Mesenchymal stem cell (in vitro differentiated cells and primary cell): ENCODE data around the gene PCDHGB4.
"Not testable (repeated sequence)": the region's sequence is repeated elsewhere in the genome, so short reads cannot be mapped to it uniquely, and the experiment has no call there.

Experiments used
- DNase-seq: peaks from one replicate; pipeline ENCODE4 v3.0.0-alpha.2; 2013
- H2AFZ ChIP-seq: one replicate; pipeline ENCODE4 v1.6.1; 2013; ENCODE audit warnings: low read depth, mild to moderate bottlenecking, control low read depth, inconsistent platforms, low read length, moderate library complexity
- H2AK5ac ChIP-seq: 2 replicates; pipeline ENCODE4 v1.6.1; 2013; ENCODE audit warnings: low read length, moderate library complexity, mild to moderate bottlenecking, inconsistent platforms; ENCODE audit not compliant: severe bottlenecking
- H2BK120ac ChIP-seq: one replicate; pipeline ENCODE4 v1.6.1; 2013; ENCODE audit warnings: low read depth, mild to moderate bottlenecking, inconsistent platforms, low read length, moderate library complexity
- H2BK12ac ChIP-seq, 2 experiments: one replicate each; pipeline ENCODE4 v1.6.1; 2013; ENCODE audit warnings: inconsistent platforms in 2 of 2, low read length in 2 of 2, mild to moderate bottlenecking in 2 of 2, moderate library complexity in 2 of 2, control low read depth in 1 of 2
- H2BK15ac ChIP-seq: one replicate; pipeline ENCODE4 v1.6.1; 2013; ENCODE audit warnings: mild to moderate bottlenecking, low read depth, inconsistent platforms; ENCODE audit not compliant: poor library complexity, severe bottlenecking
- H2BK5ac ChIP-seq: 2 replicates; pipeline ENCODE4 v1.6.1; 2013; ENCODE audit warnings: low read depth, mild to moderate bottlenecking, low read length, control low read depth, inconsistent platforms; ENCODE audit not compliant: poor library complexity, severe bottlenecking
- H3K14ac ChIP-seq, 2 experiments: one replicate each; pipeline ENCODE4 v1.6.1; 2013; ENCODE audit warnings: inconsistent platforms in 2 of 2, low read length in 2 of 2, control low read depth in 1 of 2, mild to moderate bottlenecking in 1 of 2, moderate library complexity in 1 of 2
- H3K18ac ChIP-seq, 2 experiments: one replicate each; pipeline ENCODE4 v1.6.1; 2013; ENCODE audit warnings: inconsistent platforms in 2 of 2, low read length in 2 of 2, control low read depth in 1 of 2, low read depth in 1 of 2, mild to moderate bottlenecking in 1 of 2
- H3K23ac ChIP-seq, 2 experiments: one replicate each; pipeline ENCODE4 v1.6.1; 2013; ENCODE audit warnings: inconsistent platforms in 2 of 2, low read length in 2 of 2, mild to moderate bottlenecking in 2 of 2, moderate library complexity in 2 of 2, control low read depth in 1 of 2
- H3K27ac ChIP-seq: 2 replicates; pipeline ENCODE4 v1.5.1; 2013; ENCODE audit warnings: mild to moderate bottlenecking, moderate library complexity, low read length, control low read depth, inconsistent platforms; ENCODE audit not compliant: poor library complexity, severe bottlenecking
- H3K27me3 ChIP-seq, 2 experiments: 2 replicates each; pipeline versions ENCODE4 v1.6.1 to v1.7.0; 2013; ENCODE audit warnings: low read length in 2 of 2, mild to moderate bottlenecking in 2 of 2, moderate library complexity in 2 of 2, control low read depth in 1 of 2, inconsistent platforms in 1 of 2; ENCODE audit not compliant: control insufficient read depth in 1 of 2, insufficient read depth in 1 of 2
- H3K36me3 ChIP-seq, 2 experiments: 2 replicates each; pipeline versions ENCODE4 v1.6.1 to v1.7.0; 2013; ENCODE audit warnings: low read length in 2 of 2, control low read depth in 1 of 2, inconsistent platforms in 1 of 2, low read depth in 1 of 2, mild to moderate bottlenecking in 1 of 2; ENCODE audit not compliant: insufficient read depth in 2 of 2, control insufficient read depth in 1 of 2
- H3K4ac ChIP-seq, 2 experiments: one replicate each; pipeline ENCODE4 v1.6.1; 2013; ENCODE audit warnings: inconsistent platforms in 2 of 2, low read length in 2 of 2, mild to moderate bottlenecking in 2 of 2, moderate library complexity in 2 of 2, control low read depth in 1 of 2, low read depth in 1 of 2
- H3K4me1 ChIP-seq: 2 replicates; pipeline ENCODE4 v1.6.1; 2013; ENCODE audit warnings: low read depth, low read length, control low read depth; ENCODE audit not compliant: control insufficient read depth, insufficient read depth
- H3K4me2 ChIP-seq: 2 replicates; pipeline ENCODE4 v1.6.1; 2013; ENCODE audit warnings: low read length, mild to moderate bottlenecking, inconsistent platforms; ENCODE audit not compliant: poor library complexity, severe bottlenecking
- H3K4me3 ChIP-seq, 2 experiments: 2 replicates each; pipeline versions ENCODE4 v1.5.1 to v1.7.0; 2013; ENCODE audit warnings: low read length in 2 of 2, mild to moderate bottlenecking in 2 of 2, control low read depth in 1 of 2, low read depth in 1 of 2; ENCODE audit not compliant: insufficient read depth in 1 of 2
- H3K79me1 ChIP-seq: replicated peaks from 2 replicates; pipeline ENCODE4 v1.6.1; 2013; ENCODE audit warnings: mild to moderate bottlenecking, control low read depth, low read length, inconsistent platforms; ENCODE audit not compliant: poor library complexity, severe bottlenecking
- H3K9ac ChIP-seq: 2 replicates; pipeline ENCODE4 v1.7.0; 2013; ENCODE audit warnings: mild to moderate bottlenecking, low read length, moderate library complexity
- H3K9me3 ChIP-seq: 2 replicates; pipeline ENCODE4 v1.7.0; 2013; ENCODE audit warnings: mild to moderate bottlenecking, low read length; ENCODE audit not compliant: control insufficient read depth
- H4K8ac ChIP-seq: one replicate; pipeline ENCODE4 v1.6.1; 2013; ENCODE audit warnings: inconsistent platforms, mild to moderate bottlenecking, low read length, moderate library complexity
- H4K91ac ChIP-seq: one replicate; pipeline ENCODE4 v1.6.1; 2013; ENCODE audit warnings: mild to moderate bottlenecking, low read length, inconsistent platforms
- WGBS: methylation state at CpG from one replicate; pipeline ENCODE4 v1.1.7; 2013; ENCODE audit warnings: mixed read lengths; 5-methylcytosine and 5-hydroxymethylcytosine counted together

The PCDHGB4 gene

DNA sequence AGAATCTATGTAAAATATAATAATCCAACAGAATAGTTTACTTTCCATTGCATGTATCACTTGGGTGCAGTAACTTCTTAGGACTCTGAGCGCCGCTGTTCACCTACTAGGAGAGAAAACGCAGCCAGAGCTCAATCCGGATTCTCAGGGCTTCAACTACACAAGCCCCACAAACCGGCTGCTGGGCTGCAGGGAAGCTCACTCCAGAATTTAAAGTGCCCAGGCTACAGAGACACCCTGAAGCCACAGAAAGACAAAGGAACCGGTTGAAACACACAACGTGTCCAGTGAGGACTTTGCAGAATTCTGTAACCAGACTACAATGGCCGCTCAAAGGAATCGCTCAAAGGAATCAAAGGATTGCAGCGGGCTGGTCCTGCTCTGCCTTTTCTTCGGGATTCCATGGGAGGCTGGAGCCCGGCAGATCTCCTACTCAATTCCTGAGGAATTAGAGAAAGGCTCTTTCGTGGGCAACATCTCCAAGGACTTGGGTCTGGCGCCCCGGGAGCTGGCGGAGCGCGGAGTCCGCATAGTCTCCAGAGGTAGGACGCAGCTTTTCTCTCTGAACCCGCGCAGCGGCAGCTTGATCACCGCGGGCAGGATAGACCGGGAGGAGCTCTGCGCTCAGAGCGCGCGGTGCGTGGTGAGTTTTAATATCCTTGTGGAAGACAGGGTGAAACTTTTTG lies 25.5 kb downstream of the PCDHGB4 start, which contains the start of gene PCDHGA10:
TSS of gene PCDHGA10 (plus strand) at position 134 of the 686 bp plus-strand sequence. CDS start at position 323, 189 bp downstream.
- Histone ChIP-seq H4K91ac (no peak within 1 kb of the TSS), H3K4me3 (peak within 1 kb of the TSS; percentile 18 to 87), H3K9ac (peak within 1 kb of the TSS; percentile 85), H3K14ac (no peak within 1 kb of the TSS), H3K9me3 (peaks cover 16% of the 10 kb centered on the region), H3K27me3 (peaks cover 0 to 17% of the 10 kb centered on the region in 2 experiments), H3K79me1 (peaks cover 34% of the 10 kb centered on the region), H2BK15ac (no peak within 1 kb of the TSS), H2BK5ac (no peak within 1 kb of the TSS), H4K8ac (no peak within 1 kb of the TSS), H3K27ac (no peak within 1 kb of the TSS), H2AK5ac (no peak within 1 kb of the TSS), H3K4ac (no peak within 1 kb of the TSS), H2BK120ac (no peak within 1 kb of the TSS), H3K4me2 (no peak within 1 kb of the TSS), H2BK12ac (no peak within 1 kb of the TSS), H2AFZ (no peak within 1 kb of the TSS), H3K36me3 (peaks cover 0 to 36% of the 10 kb centered on the region in 2 experiments), H3K18ac (no peak within 1 kb of the TSS), H3K23ac (no peak within 1 kb of the TSS), H3K4me1 (peaks cover 2% of the 10 kb centered on the region)
- 80% methylated on average over 31 of the region's 31 CpGs for WGBS
- DNase-seq = peak; percentile 77

DNA sequence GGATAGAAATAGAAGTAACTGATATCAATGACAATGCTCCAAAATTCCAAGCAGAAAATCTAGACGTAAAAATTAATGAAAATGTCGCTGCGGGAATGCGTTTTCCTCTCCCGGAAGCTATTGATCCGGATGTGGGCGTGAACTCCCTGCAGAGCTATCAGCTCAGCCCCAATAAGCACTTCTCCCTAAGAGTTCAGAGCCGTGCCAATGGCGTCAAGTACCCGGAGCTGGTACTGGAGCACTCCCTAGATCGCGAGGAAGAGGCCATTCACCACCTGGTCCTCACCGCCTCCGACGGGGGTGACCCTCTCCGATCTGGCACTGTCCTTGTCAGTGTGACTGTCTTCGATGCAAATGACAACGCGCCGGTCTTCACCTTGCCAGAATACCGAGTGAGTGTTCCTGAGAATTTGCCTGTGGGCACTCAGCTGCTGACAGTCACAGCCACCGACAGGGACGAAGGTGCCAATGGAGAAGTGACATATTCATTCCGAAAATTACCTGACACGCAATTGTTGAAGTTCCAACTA lies 26.1 kb downstream of the PCDHGB4 start:
- H2AK5ac ChIP-seq = no peak overlapping the region
- H2BK120ac ChIP-seq = no peak overlapping the region
- H3K27ac ChIP-seq = no peak overlapping the region
- no peak overlapping the region for H3K4ac ChIP-seq
- DNase-seq = peak; percentile 12
- H2AFZ ChIP-seq = no peak overlapping the region
- peak overlapping the region in 1 of 2 experiments; percentile 87 for H3K4me3 ChIP-seq
- H2BK5ac ChIP-seq = no peak overlapping the region
- no peak overlapping the region for H3K18ac ChIP-seq
- H3K79me1 ChIP-seq = peaks cover 37% of the 10 kb centered on the region
- peaks cover 0 to 16% of the 10 kb centered on the region in 2 experiments for H3K27me3 ChIP-seq
- H3K4me2 ChIP-seq = no peak overlapping the region
- H4K8ac ChIP-seq = no peak overlapping the region
- H2BK12ac ChIP-seq = no peak overlapping the region
- no peak overlapping the region for H4K91ac ChIP-seq
- no peak overlapping the region for H2BK15ac ChIP-seq
- H3K23ac ChIP-seq = no peak overlapping the region
- peaks cover 0 to 37% of the 10 kb centered on the region in 2 experiments for H3K36me3 ChIP-seq
- H3K9me3 ChIP-seq = peaks cover 13% of the 10 kb centered on the region
- H3K9ac ChIP-seq = peak overlapping the region; percentile 85
- no peak overlapping the region for H3K14ac ChIP-seq
- 77% methylated on average over 23 of the region's 25 CpGs for WGBS
- H3K4me1 ChIP-seq = peaks cover 4% of the 10 kb centered on the region

DNA sequence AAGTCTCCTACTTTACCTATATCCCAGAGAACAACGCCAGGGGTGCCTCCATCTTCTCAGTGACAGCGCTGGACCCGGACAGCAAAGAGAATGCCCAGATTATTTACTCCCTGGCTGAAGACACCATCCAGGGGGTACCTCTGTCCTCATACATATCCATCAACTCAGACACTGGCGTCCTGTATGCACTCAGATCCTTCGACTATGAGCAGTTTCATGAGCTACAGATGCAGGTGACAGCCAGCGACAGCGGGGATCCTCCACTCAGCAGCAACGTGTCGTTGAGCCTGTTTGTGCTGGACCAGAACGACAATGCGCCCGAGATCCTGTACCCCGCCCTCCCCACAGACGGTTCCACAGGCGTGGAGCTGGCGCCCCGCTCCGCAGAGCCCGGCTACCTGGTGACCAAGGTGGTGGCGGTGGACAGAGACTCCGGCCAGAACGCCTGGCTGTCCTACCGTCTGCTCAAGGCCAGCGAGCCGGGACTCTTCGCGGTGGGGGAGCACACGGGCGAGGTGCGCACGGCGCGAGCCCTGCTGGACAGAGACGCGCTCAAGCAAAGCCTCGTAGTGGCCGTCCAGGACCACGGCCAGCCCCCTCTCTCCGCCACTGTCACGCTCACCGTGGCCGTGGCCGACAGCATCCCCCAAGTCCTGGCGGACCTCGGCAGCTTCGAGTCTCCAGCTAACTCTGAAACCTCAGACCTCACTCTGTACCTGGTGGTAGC lies 27.2 kb downstream of the PCDHGB4 start:
- not testable (repeated sequence) for H3K9me3 ChIP-seq, H2BK120ac ChIP-seq, H2AK5ac ChIP-seq

DNA sequence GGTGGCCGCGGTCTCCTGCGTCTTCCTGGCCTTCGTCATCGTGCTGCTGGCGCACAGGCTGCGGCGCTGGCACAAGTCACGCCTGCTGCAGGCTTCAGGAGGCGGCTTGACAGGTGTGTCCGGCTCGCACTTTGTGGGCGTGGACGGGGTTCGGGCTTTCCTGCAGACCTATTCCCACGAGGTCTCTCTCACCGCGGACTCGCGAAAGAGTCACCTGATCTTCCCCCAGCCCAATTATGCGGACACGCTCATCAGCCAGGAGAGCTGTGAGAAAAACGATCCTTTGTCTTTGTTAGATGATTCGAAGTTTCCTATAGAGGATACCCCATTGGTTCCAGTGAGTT lies 27.7 kb downstream of the PCDHGB4 start:
- not testable (repeated sequence) for H3K27ac ChIP-seq, H2AK5ac ChIP-seq, H3K14ac ChIP-seq, H2BK120ac ChIP-seq, H4K91ac ChIP-seq, H3K4me2 ChIP-seq, H2BK15ac ChIP-seq, H2BK5ac ChIP-seq, H3K4ac ChIP-seq, H3K4me1 ChIP-seq, H4K8ac ChIP-seq, H2AFZ ChIP-seq, H3K23ac ChIP-seq, H2BK12ac ChIP-seq, H3K18ac ChIP-seq, H3K27me3 ChIP-seq, H3K9ac ChIP-seq, DNase-seq
- peaks cover 38% of the 10 kb centered on the region for H3K79me1 ChIP-seq
- H3K36me3 ChIP-seq = peaks cover 4 to 38% of the 10 kb centered on the region in 2 experiments
- H3K4me3 ChIP-seq = peak overlapping the region in 1 of 2 experiments; percentile 68
- H3K9me3 ChIP-seq = peaks cover 11% of the 10 kb centered on the region
- WGBS = 96% methylated on average over 24 of the region's 24 CpGs

More for the DNA sequence above, 27.2 kb downstream of the PCDHGB4 start:
- H3K4me3 ChIP-seq = peak overlapping the region in 1 of 2 experiments; percentile 87
- H2BK15ac ChIP-seq, H2BK5ac ChIP-seq, H3K4ac ChIP-seq, DNase-seq, H3K27me3 ChIP-seq, H4K91ac ChIP-seq, H3K27ac ChIP-seq, H2AFZ ChIP-seq, H3K4me2 ChIP-seq, H3K18ac ChIP-seq, H3K14ac ChIP-seq, H4K8ac ChIP-seq, H3K4me1 ChIP-seq, H3K9ac ChIP-seq, H2BK12ac ChIP-seq, H3K23ac ChIP-seq: not testable (repeated sequence)
- peaks cover under 1 to 40% of the 10 kb centered on the region in 2 experiments for H3K36me3 ChIP-seq
- 97% methylated on average over 38 of the region's 46 CpGs for WGBS
- peaks cover 40% of the 10 kb centered on the region for H3K79me1 ChIP-seq
